ENCODE results near the gene PVRIG. TPM values are rescaled to one million over a fixed set of nuclear protein-coding genes. Genes with fewer than 3 reads are reported as not detected.

Gene PVRIG
- total RNA-seq, 1 experiment from 2014 or later: 0.70 TPM

DNA sequence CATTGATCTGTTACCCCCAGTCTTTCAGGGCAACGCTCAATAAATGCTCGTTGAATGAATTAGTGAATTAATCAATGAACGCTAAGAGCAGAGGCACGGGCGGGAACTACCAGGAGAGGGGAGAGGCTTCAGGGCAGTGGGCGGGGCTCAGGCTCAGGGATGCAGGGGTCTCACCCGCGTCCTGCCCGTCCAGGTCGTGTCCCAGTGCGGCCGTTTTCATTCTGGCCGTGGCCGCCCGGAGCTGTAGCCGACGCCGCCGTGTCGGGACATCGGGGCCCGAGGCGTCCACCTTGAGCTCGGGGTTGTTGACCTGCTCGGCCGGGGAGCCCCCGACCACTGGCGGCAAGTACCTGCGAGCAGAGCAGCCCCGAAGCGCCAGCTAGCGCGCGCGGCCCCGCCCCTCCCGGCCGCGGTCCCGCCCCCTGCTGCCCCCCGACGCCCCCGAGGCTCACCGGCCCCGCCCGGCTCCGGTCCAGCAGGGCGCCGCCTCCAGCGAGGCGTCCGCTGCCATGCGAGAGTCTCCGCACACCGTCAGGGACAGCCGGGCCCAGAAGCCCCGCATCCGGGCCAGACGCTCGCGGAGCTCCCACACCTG, 48.6 kb upstream of the PVRIG start:
- no peak overlapping the region for H3K18ac ChIP-seq (ENCODE audit: insufficient read length, low read depth, low read length)
- no peaks in the 10 kb centered on the region for H3K79me2 ChIP-seq (ENCODE audit: insufficient read depth, low read length)
- H3K4me1 ChIP-seq (ENCODE audit: insufficient read depth, low read length): peaks cover 10% of the 10 kb centered on the region
- WGBS (ENCODE audit: extremely low coverage, insufficient read length, low lambda C conversion rate): no CpG with 5 or more reads among the region's 61 CpGs
- peaks cover 30% of the 10 kb centered on the region for H3K27me3 Mint-ChIP-seq (ENCODE audit: low read depth)
- H2BK5ac ChIP-seq (ENCODE audit: insufficient read length, low read length): no peak overlapping the region
- no peak overlapping the region for H2AFZ ChIP-seq (ENCODE audit: low read length)
- no peak overlapping the region for H3K27ac ChIP-seq (ENCODE audit: insufficient read length, low read depth, low read length)
- no peak overlapping the region for H3K56ac ChIP-seq (ENCODE audit: insufficient read length, low read depth, low read length)
- TF ChIP-seq, protein P1, sequence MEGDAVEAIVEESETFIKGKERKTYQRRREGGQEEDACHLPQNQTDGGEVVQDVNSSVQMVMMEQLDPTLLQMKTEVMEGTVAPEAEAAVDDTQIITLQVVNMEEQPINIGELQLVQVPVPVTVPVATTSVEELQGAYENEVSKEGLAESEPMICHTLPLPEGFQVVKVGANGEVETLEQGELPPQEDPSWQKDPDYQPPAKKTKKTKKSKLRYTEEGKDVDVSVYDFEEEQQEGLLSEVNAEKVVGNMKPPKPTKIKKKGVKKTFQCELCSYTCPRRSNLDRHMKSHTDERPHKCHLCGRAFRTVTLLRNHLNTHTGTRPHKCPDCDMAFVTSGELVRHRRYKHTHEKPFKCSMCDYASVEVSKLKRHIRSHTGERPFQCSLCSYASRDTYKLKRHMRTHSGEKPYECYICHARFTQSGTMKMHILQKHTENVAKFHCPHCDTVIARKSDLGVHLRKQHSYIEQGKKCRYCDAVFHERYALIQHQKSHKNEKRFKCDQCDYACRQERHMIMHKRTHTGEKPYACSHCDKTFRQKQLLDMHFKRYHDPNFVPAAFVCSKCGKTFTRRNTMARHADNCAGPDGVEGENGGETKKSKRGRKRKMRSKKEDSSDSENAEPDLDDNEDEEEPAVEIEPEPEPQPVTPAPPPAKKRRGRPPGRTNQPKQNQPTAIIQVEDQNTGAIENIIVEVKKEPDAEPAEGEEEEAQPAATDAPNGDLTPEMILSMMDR (conservative IDR thresholded peaks at IDR 0.05): no peak
- H3K4ac ChIP-seq (ENCODE audit: low read depth, low read length): no peak overlapping the region
- H3T11ph ChIP-seq (ENCODE audit: low read length): no peak overlapping the region
- H4K91ac ChIP-seq (ENCODE audit: insufficient read length, low read depth, low read length): no peak overlapping the region
- H3K9me3 ChIP-seq (ENCODE audit: control insufficient read depth, low read depth, low read length): no peaks in the 10 kb centered on the region
- H3K79me1 ChIP-seq (ENCODE audit: insufficient read depth, low read depth, low read length, poor library complexity, severe bottlenecking): no peaks in the 10 kb centered on the region
- H3K4me2 ChIP-seq (ENCODE audit: insufficient read depth, insufficient read length, low read length): peak overlapping the region; percentile 64
- H2BK120ac ChIP-seq (ENCODE audit: low read depth, low read length, poor library complexity, severe bottlenecking): no peak overlapping the region
- no peaks in the 10 kb centered on the region; the same call in 1 of the 2 replicates for H3K27me3 ChIP-seq (ENCODE audit: insufficient read depth, low read length)
- no peak overlapping the region for H4K8ac ChIP-seq (replicated peaks; ENCODE audit: insufficient read length, low read depth, low read length)
- H2BK20ac ChIP-seq (ENCODE audit: low read depth, low read length, poor library complexity, severe bottlenecking): no peak overlapping the region
- H3K36me3 Mint-ChIP-seq (ENCODE audit: insufficient read depth in 1 of 3, low read depth in 3 of 3): peaks cover 25 to 39% (median 31%) of the 10 kb centered on the region in 3 experiments; a peak in 6 of 7 replicates
- no peak overlapping the region for H3K23ac ChIP-seq (ENCODE audit: insufficient read length, low read depth, low read length)
- no peak overlapping the region for H3K9ac ChIP-seq (ENCODE audit: extremely low read depth, insufficient read length, low read length)
- no peak overlapping the region for H2AK5ac ChIP-seq (ENCODE audit: insufficient read length, low read length)
- no peaks in the 10 kb centered on the region for H4K20me1 ChIP-seq (ENCODE audit: control insufficient read depth, insufficient read depth, insufficient read length)
- H4K5ac ChIP-seq (ENCODE audit: insufficient read length, low read depth, low read length): no peak overlapping the region
- peak overlapping the region; percentile 65 to 68 for H3K4me3 Mint-ChIP-seq
- peaks cover 50 to 64% of the 10 kb centered on the region in 2 experiments for H3K4me1 Mint-ChIP-seq
- no peak overlapping the region for H2BK15ac ChIP-seq (ENCODE audit: low read depth, low read length)
- peak; percentile 80 for DNase-seq
- no peak overlapping the region for H3K27ac Mint-ChIP-seq
- H3K9me3 Mint-ChIP-seq: no peaks in the 10 kb centered on the region; a peak in 1 of 5 replicates
- no peak overlapping the region for H3K14ac ChIP-seq (ENCODE audit: insufficient read depth, low read length)
- H3K23me2 ChIP-seq (ENCODE audit: insufficient read length, low read depth, low read length, poor library complexity, severe bottlenecking): peaks cover 11% of the 10 kb centered on the region
- H2BK12ac ChIP-seq (ENCODE audit: insufficient read length, low read depth, low read length): no peak overlapping the region

All from H9 (cell line).